ENCODE results near the gene MDFIC.

Gene MDFIC

GRCh38 chr7:115033917-115034459 lies 112.1 kb downstream of the MDFIC start:
- no peak for TF ChIP-seq POLR2A (IDR thresholded peaks at IDR 0.05; ENCODE audit: low read length)
- TF ChIP-seq GATA1 (IDR thresholded peaks at IDR 0.05; ENCODE audit: low read depth, low read length), result no peak
- no peak for DNase-seq

- TF ChIP-seq POLR2A (IDR thresholded peaks at IDR 0.05; ENCODE audit: low read length) (no peak), GATA1 (IDR thresholded peaks at IDR 0.05; ENCODE audit: low read depth, low read length) (no peak)
- no peak for DNase-seq
Observed at GRCh38 chr7:115034515-115034914, 112.6 kb downstream of the MDFIC start.

DNA sequence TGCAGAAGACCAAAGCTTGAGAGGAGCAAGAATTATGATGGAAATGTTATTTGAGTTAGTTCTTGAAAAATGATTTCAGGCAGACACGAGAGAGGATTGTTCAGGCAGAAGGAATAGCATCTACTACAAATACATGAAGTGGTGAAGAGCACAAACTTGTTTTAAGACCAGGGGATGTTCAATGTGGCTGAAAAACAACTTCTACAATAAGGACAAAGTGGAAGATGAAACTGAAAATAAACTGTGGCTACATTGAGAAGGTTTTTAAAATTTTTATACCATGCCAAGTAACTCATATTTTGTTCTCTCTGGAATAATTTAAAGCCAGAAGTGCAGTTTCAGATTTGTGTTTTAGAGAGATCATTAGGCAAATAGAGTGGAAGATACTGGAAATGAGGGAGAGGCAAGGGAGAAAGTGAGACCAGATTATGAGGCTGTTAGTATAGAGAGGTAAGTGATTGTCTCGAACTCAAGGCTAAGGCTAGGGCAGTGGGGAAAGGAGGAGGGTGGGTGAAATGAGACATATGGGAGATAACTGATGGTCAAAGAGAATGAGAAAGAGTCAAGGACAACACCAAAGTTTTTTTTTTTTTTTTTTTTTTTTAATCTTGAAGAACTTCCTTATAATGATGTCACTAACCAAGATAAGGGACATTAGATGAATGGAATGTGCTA lies 115.4 kb downstream of the MDFIC start:
- TF ChIP-seq POLR2A (IDR thresholded peaks at IDR 0.05; ENCODE audit: low read length) (no peak), GATA1 (IDR thresholded peaks at IDR 0.05; ENCODE audit: low read depth, low read length) (no peak)
- no peak for DNase-seq

GRCh38 chr7:115038158-115038557 lies 116.3 kb downstream of the MDFIC start:
- DNase-seq, result no peak
- TF ChIP-seq GATA1 (IDR thresholded peaks at IDR 0.05; ENCODE audit: low read depth, low read length), result no peak

GRCh38 chr7:115040057-115040456 lies 118.2 kb downstream of the MDFIC start:
- DNase-seq, result no peak
- TF ChIP-seq POLR2A (IDR thresholded peaks at IDR 0.05; ENCODE audit: low read length) (no peak), GATA1 (IDR thresholded peaks at IDR 0.05; ENCODE audit: low read depth, low read length) (no peak)

DNA sequence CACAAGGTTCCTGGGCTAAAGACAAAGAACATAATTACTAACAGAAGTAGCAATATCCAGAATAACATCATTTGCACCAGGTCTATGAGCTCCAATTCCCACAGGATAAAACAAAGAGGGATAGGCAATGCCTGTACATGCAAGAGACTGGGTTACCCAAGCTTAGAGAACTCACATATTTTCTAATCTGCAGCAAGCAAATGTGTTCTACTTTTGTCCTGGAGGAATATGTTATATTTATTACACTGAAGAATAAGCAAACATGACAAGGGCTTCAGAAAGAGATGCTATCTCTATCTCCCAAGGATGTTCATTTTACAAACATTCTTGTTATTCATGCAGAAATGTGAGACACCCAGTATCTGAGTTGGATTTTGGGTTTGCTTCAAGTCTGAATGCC lies 118.6 kb downstream of the MDFIC start:
- TF ChIP-seq POLR2A (IDR thresholded peaks at IDR 0.05; ENCODE audit: low read length) (no peak), GATA1 (IDR thresholded peaks at IDR 0.05; ENCODE audit: low read depth, low read length) (no peak)
- DNase-seq, result no peak

DNA sequence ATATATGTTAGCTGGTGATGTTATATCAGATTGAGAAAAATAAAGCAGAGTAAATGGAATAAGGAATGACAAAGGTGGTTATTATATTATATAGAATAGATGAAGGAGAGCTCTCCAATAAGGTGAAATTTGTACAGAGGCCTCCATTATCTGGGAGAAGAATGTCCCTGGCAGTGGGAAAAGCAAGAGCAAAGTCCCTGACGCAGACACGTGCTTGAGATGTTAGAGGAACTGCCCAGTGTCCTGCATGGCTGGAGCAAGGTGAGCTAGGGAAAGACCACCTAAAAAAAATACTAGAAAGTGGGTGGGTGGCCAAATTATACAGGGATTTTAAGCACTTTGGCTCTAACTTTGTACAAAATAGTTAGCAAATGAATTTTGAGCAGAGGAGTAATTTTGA lies 120.7 kb downstream of the MDFIC start:
- TF ChIP-seq GATA1 (IDR thresholded peaks at IDR 0.05; ENCODE audit: low read depth, low read length) (no peak), POLR2A (IDR thresholded peaks at IDR 0.05; ENCODE audit: low read length) (no peak)
- DNase-seq, result no peak

DNA sequence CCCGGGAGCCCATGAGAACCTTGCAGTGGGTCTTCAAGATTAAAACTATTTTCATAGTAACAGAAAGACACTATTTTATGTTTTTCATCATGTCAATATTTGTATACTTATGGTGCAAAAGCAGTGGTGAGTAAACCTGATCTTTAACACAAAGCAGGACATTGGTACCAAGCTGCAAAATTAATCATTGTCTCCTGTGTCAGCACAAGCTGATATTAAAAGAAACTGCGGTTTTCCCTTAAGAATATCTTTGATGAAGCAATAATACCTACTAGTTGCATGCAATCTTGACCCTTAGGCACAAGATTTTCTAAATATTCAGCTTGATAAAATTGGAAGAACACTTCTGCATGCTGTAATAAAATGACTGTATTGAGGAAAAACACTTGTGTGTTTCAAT lies 121.7 kb downstream of the MDFIC start:
- DNase-seq, result no peak
- no peak for TF ChIP-seq POLR2A (IDR thresholded peaks at IDR 0.05; ENCODE audit: low read length)
- no peak for TF ChIP-seq GATA1 (IDR thresholded peaks at IDR 0.05; ENCODE audit: low read depth, low read length)

GRCh38 chr7:115044224-115044623 lies 122.3 kb downstream of the MDFIC start:
- TF ChIP-seq POLR2A (IDR thresholded peaks at IDR 0.05; ENCODE audit: low read length), result no peak
- TF ChIP-seq GATA1 (IDR thresholded peaks at IDR 0.05; ENCODE audit: low read depth, low read length), result no peak
- no peak for DNase-seq

- no peak for DNase-seq
- TF ChIP-seq GATA1 (IDR thresholded peaks at IDR 0.05; ENCODE audit: low read depth, low read length) (no peak), POLR2A (IDR thresholded peaks at IDR 0.05; ENCODE audit: low read length) (no peak)
Observed at GRCh38 chr7:115047958-115048720, 126.2 kb downstream of the MDFIC start.

DNA sequence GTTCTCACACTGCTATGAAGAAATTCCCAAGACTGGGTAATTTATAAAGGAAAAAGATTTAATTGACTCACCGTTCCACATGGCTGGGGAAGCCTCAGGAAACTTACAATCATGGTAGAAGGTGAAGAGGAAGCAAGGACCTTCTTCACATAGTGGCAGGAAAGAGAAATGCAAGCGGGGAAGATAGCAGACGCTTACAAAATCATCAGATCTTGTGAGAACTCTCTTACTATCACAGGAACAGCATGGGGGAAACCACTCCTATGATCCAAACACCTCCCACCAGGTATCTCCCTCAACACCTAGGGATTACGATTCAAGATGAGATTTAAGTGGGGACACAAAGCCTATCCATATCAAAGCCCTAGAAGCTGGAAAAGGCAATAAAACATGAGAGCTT lies 130.8 kb downstream of the MDFIC start:
- TF ChIP-seq GATA1 (IDR thresholded peaks at IDR 0.05; ENCODE audit: low read depth, low read length) (no peak), POLR2A (IDR thresholded peaks at IDR 0.05; ENCODE audit: low read length) (no peak)
- DNase-seq, result no peak

DNA sequence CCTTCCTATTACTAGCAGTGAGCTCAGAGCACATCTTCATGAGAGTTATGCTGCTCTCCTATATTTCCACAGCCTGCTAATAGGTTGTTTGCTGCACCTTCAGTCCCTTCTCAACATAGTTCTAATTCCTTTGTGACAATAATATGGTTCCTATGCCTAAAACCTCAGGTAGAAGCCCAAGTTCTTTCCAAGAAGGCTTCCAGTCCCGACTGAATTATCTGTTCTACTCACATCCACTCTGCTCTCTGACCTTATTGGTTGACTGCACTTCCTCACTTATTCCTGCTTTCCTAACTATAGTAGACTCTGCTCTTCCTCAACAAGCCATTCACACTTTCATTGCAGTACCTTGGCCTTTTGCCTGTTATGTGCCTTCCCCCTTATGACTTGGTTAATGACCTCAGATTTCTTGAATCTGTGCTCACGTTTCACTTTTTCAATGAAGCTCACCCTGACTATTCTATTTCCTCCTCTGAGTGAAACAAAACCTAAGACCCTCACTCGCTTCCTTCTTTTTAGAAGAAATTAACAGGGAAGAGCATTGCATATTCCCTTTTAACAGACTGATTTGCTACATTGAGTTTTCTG lies 132.7 kb downstream of the MDFIC start:
- DNase-seq, result no peak
- no peak for TF ChIP-seq GATA1 (IDR thresholded peaks at IDR 0.05; ENCODE audit: low read depth, low read length)
- TF ChIP-seq POLR2A (IDR thresholded peaks at IDR 0.05; ENCODE audit: low read length), result no peak

DNA sequence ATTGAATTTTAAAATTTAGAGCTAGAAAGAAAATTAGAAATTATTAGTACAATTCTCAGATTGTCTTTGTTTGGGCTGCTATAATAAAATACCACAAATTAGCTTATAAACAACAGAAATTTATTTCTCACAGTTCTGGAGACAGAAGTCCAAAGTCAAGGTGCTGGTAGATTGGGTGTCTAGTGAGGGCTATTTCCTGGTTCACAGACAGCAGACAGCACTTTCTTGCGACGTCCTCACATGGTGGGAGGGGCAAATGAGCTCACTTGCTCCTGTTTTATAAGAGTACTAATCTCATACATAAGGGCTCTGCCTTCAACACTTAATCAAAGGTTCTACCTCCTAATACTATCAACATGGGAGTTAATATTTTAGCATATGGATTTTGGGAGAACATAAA lies 134.1 kb downstream of the MDFIC start:
- no peak for DNase-seq

GRCh38 chr7:115058726-115059125 lies 136.8 kb downstream of the MDFIC start:
- no peak for DNase-seq

More for the DNA sequence above, 134.1 kb downstream of the MDFIC start:
- TF ChIP-seq GATA1 (IDR thresholded peaks at IDR 0.05; ENCODE audit: low read depth, low read length) (no peak), POLR2A (IDR thresholded peaks at IDR 0.05; ENCODE audit: low read length) (no peak)

More at GRCh38 chr7:115058726-115059125, 136.8 kb downstream of the MDFIC start:
- TF ChIP-seq GATA1 (IDR thresholded peaks at IDR 0.05; ENCODE audit: low read depth, low read length), result no peak
- TF ChIP-seq POLR2A (IDR thresholded peaks at IDR 0.05; ENCODE audit: low read length), result no peak
